ENCODE data around the gene ASTN1. TPM values are rescaled to one million over a fixed set of nuclear protein-coding genes. Genes with fewer than 3 reads are reported as not detected.

ASTN1 gene
- total and polyA plus RNA-seq, 9 of the 15 experiments (the other 6 are each of a cell fraction or from before 2014, with no cell fraction given), result 0.05 to 0.22 (median 0.18) TPM

- TF ChIP-seq, protein P1, sequence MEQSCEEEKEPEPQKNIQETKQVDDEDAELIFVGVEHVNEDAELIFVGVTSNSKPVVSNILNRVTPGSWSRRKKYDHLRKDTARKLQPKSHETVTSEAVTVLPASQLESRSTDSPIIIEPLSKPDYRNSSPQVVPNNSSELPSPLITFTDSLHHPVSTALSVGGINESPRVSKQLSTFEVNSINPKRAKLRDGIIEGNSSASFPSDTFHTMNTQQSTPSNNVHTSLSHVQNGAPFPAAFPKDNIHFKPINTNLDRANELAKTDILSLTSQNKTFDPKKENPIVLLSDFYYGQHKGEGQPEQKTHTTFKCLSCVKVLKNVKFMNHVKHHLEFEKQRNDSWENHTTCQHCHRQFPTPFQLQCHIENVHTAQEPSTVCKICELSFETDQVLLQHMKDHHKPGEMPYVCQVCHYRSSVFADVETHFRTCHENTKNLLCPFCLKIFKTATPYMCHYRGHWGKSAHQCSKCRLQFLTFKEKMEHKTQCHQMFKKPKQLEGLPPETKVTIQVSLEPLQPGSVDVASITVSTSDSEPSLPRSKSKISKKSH (CRISPR knock-in tag; IDR thresholded peaks at IDR 0.05), result no peak
- no peak for TF ChIP-seq NUFIP1 (IDR thresholded peaks at IDR 0.05; ENCODE audit: partially characterized antibody)
Observed at GRCh38 chr1:177145106-177146070, 19.1 kb downstream of the ASTN1 start (continued).

GRCh38 chr1:177142791-177143271, 21.7 kb downstream of the ASTN1 start:
- DNase-seq (ENCODE audit: extremely low read depth in 1 of 4, low spot score in 3 of 4) (no peak), ATAC-seq (no peak), FAIRE-seq (no peak)
- H3K4me3 ChIP-seq, result no peak overlapping the region
- H3K9me1 ChIP-seq (ENCODE audit: control insufficient read depth, insufficient read depth, low read length), result no peaks in the 10 kb centered on the region
- POLR2A ChIA-PET, result no interaction called here
- no peaks in the 10 kb centered on the region for H3K4me1 ChIP-seq (replicated peaks in 1 of 2; ENCODE audit: control insufficient read depth in 2 of 2, insufficient read depth in 2 of 2, low read length in 2 of 2)
- no peaks in the 10 kb centered on the region; a peak in 1 of 5 replicates for H3K27me3 ChIP-seq (ENCODE audit: control insufficient read depth in 2 of 2, insufficient read depth in 2 of 2, low read length in 2 of 2)
- no peaks in the 10 kb centered on the region for H4K20me1 ChIP-seq (replicated peaks; ENCODE audit: control insufficient read depth, insufficient read depth, low read length)
- no peaks in the 10 kb centered on the region for H3K79me2 ChIP-seq (ENCODE audit: control insufficient read depth, insufficient read depth, low read length)
- BruUV-seq (replicated peaks), result no TSS peak
- H3K27ac ChIP-seq (ENCODE audit: extremely low read depth, low read depth, low read length), result no peak overlapping the region
- no peaks in the 10 kb centered on the region for H3K9me3 ChIP-seq (replicated peaks; ENCODE audit: control insufficient read depth, insufficient read depth, low read depth, low read length)
- in situ Hi-C loops (cut with MboI), result no loop called here
- no peaks in the 10 kb centered on the region for H3K36me3 ChIP-seq (ENCODE audit: control insufficient read depth, insufficient read depth, low read length)
- no peak overlapping the region for H3K9ac ChIP-seq (ENCODE audit: insufficient read depth in 1 of 2, low read depth in 2 of 2, low read length in 2 of 2)
- CTCF ChIA-PET (ENCODE audit: low intra/inter-chr PET ratio), result no interaction called here
- no peak overlapping the region for H2AFZ ChIP-seq (ENCODE audit: low read depth, low read length)
- 0% methylated on average over 4 of the region's 4 CpGs for WGBS (ENCODE audit: insufficient coverage, low coverage, missing lambda C conversion rate)
- H3K4me2 ChIP-seq (ENCODE audit: insufficient read depth, low read length), result no peak overlapping the region
- intact Hi-C loops (cut with micrococcal nuclease), result no loop called here
- no peak for TF ChIP-seq POLR2A (conservative IDR thresholded peaks at IDR 0.05)
- TF ChIP-seq RREB1 (CRISPR knock-in tag; IDR thresholded peaks at IDR 0.05), result no peak
- TF ChIP-seq OTX1 (CRISPR knock-in tag; IDR thresholded peaks at IDR 0.05), result no peak
- TF ChIP-seq FOXP1 (CRISPR knock-in tag; IDR thresholded peaks at IDR 0.05), result no peak
- TF ChIP-seq DLX4 (CRISPR knock-in tag; IDR thresholded peaks at IDR 0.05), result no peak
- TF ChIP-seq ZC3H4 (CRISPR knock-in tag; IDR thresholded peaks at IDR 0.05; ENCODE audit: borderline replicate concordance), result no peak
- TF ChIP-seq NCOA6 (IDR thresholded peaks at IDR 0.05), result no peak
- TF ChIP-seq, protein P2, sequence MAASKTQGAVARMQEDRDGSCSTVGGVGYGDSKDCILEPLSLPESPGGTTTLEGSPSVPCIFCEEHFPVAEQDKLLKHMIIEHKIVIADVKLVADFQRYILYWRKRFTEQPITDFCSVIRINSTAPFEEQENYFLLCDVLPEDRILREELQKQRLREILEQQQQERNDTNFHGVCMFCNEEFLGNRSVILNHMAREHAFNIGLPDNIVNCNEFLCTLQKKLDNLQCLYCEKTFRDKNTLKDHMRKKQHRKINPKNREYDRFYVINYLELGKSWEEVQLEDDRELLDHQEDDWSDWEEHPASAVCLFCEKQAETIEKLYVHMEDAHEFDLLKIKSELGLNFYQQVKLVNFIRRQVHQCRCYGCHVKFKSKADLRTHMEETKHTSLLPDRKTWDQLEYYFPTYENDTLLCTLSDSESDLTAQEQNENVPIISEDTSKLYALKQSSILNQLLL (CRISPR knock-in tag; IDR thresholded peaks at IDR 0.05; ENCODE audit: borderline replicate concordance), result no peak
- TF ChIP-seq FOXJ3 (CRISPR knock-in tag; IDR thresholded peaks at IDR 0.05), result no peak

Data from K562 (cell line).